GM12873 (cell line): ENCODE measurements around the gene WDR76.

Experiments used
- CTCF ChIP-seq: IDR thresholded peaks from 2 replicates; pipeline ENCODE4 v1.5.1; 2012; ENCODE audit warnings: low read depth, mild to moderate bottlenecking, moderate library complexity, low read length, control low read depth; ENCODE audit not compliant: insufficient read depth; ENCODE audit errors: missing control alignments

The WDR76 gene

DNA sequence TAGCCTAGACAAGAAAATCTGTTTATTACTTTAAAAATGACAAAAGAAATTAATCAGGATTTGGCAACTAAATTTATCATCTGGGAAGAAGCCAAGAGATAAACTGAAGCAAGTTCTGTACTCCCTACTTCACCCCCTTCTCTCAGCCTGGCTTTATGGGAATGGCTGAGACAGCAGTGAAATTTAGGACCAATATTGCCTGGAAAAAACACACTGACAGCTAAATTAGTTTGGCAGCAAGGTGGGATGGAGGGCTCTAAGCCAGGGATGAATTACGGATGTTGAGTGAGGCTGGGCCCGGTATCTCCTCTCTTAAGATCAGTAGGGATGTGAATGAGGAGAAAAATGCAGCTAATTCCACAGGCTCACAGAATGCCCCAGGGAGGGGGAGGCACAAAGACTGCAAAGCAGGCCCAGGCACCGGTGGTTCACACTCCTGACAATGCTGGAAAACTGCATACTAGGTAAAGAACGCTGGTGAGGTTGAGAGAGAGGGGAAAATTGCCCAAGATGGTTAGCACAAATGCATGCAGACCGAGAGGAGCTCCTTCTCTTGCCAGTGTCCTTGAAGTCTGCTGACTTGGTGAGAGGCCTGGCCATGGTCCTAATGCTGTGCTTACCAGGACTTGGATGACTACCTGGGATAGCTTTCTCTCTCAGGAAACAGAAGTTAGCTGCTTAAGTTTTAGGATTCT lies 89.0 kb downstream of the WDR76 start:
- TF ChIP-seq CTCF = no peak

GRCh38 chr15:43916326-43916660 lies 89.5 kb downstream of the WDR76 start:
- no peak for TF ChIP-seq CTCF
